ENCODE data around the gene CORO7. TPM values are rescaled to one million over a fixed set of nuclear protein-coding genes. Genes with fewer than 3 reads are reported as not detected.

The CORO7 gene
- total RNA-seq, 4 donors from 2014 or later = 17.9 to 53.7 (median 29.7) TPM

DNA sequence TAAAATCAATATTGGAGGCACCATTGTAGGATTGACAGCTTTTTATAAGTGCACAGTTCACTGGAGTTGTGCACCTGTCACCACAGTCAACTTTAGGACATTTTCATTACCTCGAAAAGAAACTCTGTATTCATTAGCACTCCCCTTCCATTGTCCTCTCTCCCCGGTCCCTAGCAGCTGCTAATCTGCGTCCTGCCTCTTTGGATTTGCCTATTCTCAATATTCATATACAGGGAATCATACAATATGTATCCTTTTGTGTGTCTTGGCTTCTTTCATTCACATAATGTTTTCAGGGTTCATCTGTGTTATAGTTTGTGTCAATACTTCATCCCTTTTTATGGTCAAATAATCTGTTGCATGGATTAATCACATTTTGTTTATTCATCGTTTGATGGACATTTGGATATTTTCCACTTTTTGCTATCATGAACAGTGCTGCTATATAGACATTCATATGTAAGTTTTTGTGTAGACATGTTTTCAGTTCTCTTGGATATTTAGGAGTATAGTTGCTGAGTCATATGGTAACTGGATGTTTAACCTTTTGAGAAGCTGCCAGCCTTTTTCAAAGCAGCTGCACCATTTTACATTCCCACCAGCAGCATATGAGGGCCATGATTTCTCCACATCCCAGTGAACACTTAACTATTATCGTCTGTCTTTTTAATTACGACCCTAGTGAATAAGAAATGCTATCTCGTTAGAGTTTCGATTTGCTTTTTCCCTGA is 19.1 kb upstream of the CORO7 start:
- Histone ChIP-seq H3K4me1 (no peaks in the 10 kb centered on the region), H3K36me3 (peaks cover 25 to 38% of the 10 kb centered on the region in 2 donors), H3K9me3 (no peaks in the 10 kb centered on the region), H3K4me3 (replicated peaks in 1 of 3) (no peak overlapping the region), H3K27ac (no peak overlapping the region), H3K27me3 (no peaks in the 10 kb centered on the region)
- DNase-seq = no peak
- 83 to 84% methylated on average over 8 of the region's 8 CpGs for WGBS, 2 donors
- TF ChIP-seq, protein P1, sequence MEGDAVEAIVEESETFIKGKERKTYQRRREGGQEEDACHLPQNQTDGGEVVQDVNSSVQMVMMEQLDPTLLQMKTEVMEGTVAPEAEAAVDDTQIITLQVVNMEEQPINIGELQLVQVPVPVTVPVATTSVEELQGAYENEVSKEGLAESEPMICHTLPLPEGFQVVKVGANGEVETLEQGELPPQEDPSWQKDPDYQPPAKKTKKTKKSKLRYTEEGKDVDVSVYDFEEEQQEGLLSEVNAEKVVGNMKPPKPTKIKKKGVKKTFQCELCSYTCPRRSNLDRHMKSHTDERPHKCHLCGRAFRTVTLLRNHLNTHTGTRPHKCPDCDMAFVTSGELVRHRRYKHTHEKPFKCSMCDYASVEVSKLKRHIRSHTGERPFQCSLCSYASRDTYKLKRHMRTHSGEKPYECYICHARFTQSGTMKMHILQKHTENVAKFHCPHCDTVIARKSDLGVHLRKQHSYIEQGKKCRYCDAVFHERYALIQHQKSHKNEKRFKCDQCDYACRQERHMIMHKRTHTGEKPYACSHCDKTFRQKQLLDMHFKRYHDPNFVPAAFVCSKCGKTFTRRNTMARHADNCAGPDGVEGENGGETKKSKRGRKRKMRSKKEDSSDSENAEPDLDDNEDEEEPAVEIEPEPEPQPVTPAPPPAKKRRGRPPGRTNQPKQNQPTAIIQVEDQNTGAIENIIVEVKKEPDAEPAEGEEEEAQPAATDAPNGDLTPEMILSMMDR (IDR thresholded peaks at IDR 0.05) = no peak
- TF ChIP-seq POLR2A (IDR thresholded peaks at IDR 0.05) = no peak
- intact Hi-C loops (cut with DNase I) = no loop called here

DNA sequence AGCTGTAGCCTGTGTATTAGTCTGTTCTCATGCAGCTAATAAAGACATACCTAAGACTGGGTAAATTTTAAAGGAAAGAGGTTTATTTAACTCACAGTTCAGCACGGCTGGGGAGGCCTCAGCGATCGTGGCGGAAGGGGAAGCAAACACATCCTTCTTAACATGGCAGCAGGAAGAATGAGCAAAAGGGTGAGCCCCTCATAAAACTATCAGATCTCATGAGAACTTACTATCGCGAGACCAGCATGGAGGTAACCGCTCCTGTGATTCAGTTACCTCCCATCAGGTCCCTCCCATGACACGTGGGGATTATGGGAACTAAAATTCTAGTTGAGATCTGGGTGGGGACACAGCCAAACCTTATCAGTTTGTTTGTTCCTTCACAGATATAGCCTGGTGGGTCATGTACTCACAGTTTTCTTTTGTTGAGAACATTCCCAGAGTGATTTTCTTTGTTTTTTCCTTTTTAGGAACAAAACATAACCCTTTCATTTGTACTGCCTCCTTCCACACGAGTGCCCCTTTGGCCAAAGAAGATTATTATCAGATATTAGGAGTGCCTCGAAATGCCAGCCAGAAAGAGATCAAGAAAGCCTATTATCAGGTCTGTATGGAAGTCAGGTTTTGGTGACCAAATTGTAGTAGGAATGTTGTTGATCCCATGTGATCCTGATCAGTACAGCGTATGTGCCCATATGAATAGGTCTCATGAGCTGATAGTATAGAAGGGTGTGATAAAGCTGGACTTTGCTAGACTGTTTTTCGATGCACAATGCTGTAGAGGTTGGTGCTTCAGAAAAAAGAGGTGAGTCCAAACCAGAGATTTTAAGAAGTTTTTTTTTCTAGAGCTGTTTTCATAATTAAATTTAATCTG is 17.8 kb upstream of the CORO7 start:
- H3K36me3 ChIP-seq = peaks cover 14 to 26% of the 10 kb centered on the region in 2 donors

DNA sequence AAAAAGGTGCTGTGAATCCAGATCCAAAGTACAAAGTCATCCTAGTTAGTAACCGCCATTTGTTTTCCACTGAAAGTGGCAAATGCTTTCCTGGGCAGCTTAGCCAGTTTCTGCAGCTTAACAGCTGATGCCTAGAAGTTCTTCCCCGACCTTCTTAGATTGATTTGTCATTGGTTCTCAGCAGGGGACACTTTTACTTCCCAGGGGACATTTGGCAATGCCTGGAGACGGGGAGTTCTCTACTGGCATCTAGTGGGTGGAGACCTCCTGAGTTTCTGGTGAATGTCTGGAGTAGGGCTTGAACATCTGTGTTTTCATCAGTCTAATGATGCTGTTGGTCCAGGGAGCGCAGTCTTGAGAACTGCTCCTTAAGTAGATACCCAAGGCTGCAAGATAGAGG is 16.8 kb upstream of the CORO7 start:
- Histone ChIP-seq H3K27me3 (no peaks in the 10 kb centered on the region), H3K27ac (no peak overlapping the region), H3K4me3 (replicated peaks in 1 of 3) (no peak overlapping the region), H3K4me1 (no peaks in the 10 kb centered on the region), H3K36me3 (peaks cover 13 to 25% of the 10 kb centered on the region in 2 donors), H3K9me3 (no peaks in the 10 kb centered on the region)
- WGBS, 2 donors = 87 to 93% methylated on average over 4 of the region's 4 CpGs
- no peak for DNase-seq
- TF ChIP-seq, protein P1 (IDR thresholded peaks at IDR 0.05) = no peak
- TF ChIP-seq POLR2A (IDR thresholded peaks at IDR 0.05) = no peak
- intact Hi-C loops (cut with DNase I) = no loop called here

More for the DNA sequence above, 17.8 kb upstream of the CORO7 start:
- no peak for TF ChIP-seq POLR2A (IDR thresholded peaks at IDR 0.05)
- TF ChIP-seq, protein P1 (IDR thresholded peaks at IDR 0.05) = no peak
- Histone ChIP-seq H3K4me3 (replicated peaks in 1 of 3) (no peak overlapping the region), H3K27me3 (no peaks in the 10 kb centered on the region), H3K27ac (no peak overlapping the region), H3K4me1 (no peaks in the 10 kb centered on the region), H3K9me3 (no peaks in the 10 kb centered on the region)
- no peak for DNase-seq
- WGBS, 2 donors = 91 to 93% methylated on average over 12 of the region's 12 CpGs
- intact Hi-C loops (cut with DNase I) = no loop called here

DNA sequence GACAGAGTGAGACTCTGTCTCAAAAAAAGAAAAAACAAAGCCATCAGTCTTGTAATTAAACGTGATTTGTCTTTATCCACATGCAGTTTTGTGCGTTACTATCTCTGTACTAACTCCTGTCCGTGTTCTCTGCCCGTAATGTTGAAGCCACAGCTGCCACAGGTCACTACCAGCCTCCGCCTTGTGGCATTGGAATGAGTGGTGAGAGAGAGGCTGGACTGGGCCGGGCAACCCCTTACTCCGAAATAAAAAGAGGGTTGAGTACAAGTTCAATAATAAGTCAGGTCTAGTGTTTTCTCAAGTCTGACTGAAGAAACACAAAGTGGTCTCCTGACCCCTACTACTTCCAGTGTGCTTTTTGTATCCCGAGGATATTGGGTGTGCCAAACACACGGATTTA is 14.6 kb upstream of the CORO7 start:
- Histone ChIP-seq H3K27ac (no peak overlapping the region), H3K4me1 (peaks cover 11 to 12% of the 10 kb centered on the region in 2 donors), H3K27me3 (no peaks in the 10 kb centered on the region), H3K4me3 (replicated peaks in 1 of 3) (no peak overlapping the region), H3K36me3 (peaks cover 0 to 8% of the 10 kb centered on the region in 2 donors), H3K9me3 (no peaks in the 10 kb centered on the region)
- DNase-seq = no peak
- 89 to 92% methylated on average over 9 of the region's 9 CpGs for WGBS, 2 donors
- intact Hi-C loops (cut with DNase I) = no loop called here
- no peak for TF ChIP-seq POLR2A (IDR thresholded peaks at IDR 0.05)
- TF ChIP-seq, protein P1 (IDR thresholded peaks at IDR 0.05) = no peak

DNA sequence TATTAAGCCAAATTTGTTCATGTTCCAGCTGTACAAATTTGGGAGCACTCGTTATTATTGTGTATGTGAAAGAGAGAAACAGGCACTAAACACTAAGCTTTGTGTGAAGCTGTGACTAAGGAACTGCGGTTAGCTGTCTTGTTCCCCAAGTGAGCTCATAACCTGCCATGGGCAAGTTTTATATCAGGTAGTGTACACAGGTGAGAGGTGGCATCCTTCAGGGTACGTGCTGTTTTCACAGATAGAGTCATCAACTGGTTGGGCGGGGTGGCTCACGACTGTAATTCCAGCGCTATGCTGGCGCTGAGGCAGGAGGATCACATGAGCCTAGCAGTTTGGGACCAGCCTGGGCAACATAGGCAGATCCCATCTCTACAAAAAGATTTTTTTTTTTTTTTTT is 12.1 kb upstream of the CORO7 start:
- Histone ChIP-seq H3K36me3 (peaks cover 0 to 4% of the 10 kb centered on the region in 2 donors), H3K9me3 (no peaks in the 10 kb centered on the region)
- whole genome bisulfite sequencing, 2 donors = 92 to 97% methylated on average over 7 of the region's 7 CpGs

More for the DNA sequence above, 12.1 kb upstream of the CORO7 start:
- Histone ChIP-seq H3K27me3 (no peaks in the 10 kb centered on the region), H3K4me1 (peaks cover 12 to 17% of the 10 kb centered on the region in 2 donors), H3K4me3 (replicated peaks in 1 of 3) (no peak overlapping the region), H3K27ac (no peak overlapping the region)
- TF ChIP-seq POLR2A (IDR thresholded peaks at IDR 0.05) = no peak
- TF ChIP-seq, protein P1 (IDR thresholded peaks at IDR 0.05) = no peak
- intact Hi-C loops (cut with DNase I) = no loop called here
- no peak for DNase-seq
